ENCODE data around the gene FRMD4B. TPM values are rescaled to one million over a fixed set of nuclear protein-coding genes. Genes with fewer than 3 reads are reported as not detected.

FRMD4B gene
- total and polyA plus RNA-seq, 2 donors (not counting 1 experiment from before 2014, with no cell fraction given) = 0.86 to 1.2 TPM

- Histone ChIP-seq H3K9me3 (ENCODE audit: control insufficient read depth, insufficient read depth, low read depth, low read length) (no peaks in the 10 kb centered on the region), H3K27ac (ENCODE audit: insufficient read depth, low read length) (no peak overlapping the region)
- no peak for DNase-seq (ENCODE audit: low read depth in 2 of 2)
These were observed 17.7 kb downstream of the FRMD4B start for GRCh38 chr3:69368129-69368741.

DNA sequence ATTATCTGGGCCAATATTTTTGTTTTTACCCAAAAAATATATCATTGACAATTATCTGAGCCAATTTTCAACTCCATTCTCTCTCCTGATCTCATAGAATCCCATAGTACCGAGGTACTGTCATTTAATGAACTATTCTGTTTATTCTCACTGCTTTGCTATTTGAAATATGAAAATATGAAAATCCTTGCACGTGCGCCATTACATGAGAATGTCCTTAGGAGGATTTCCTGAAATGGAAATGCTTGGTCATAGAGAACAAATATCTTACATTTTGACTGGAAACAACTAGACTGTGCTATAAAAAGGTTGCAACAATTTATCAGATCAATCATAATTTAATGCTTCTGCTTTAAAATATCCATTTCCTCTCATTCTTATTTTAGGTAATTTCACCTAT is 18.3 kb downstream of the FRMD4B start:
- H3K9ac ChIP-seq (ENCODE audit: insufficient read depth, low read length) = no peak overlapping the region
- H3K27me3 ChIP-seq (ENCODE audit: control insufficient read depth, insufficient read depth, low read length) = no peaks in the 10 kb centered on the region
- H3K27ac ChIP-seq (ENCODE audit: insufficient read depth, low read length) = no peak overlapping the region
- no peak overlapping the region for H3K4me2 ChIP-seq (ENCODE audit: extremely low read depth, insufficient read depth, low read length)
- no peaks in the 10 kb centered on the region for H3K36me3 ChIP-seq (ENCODE audit: control insufficient read depth, insufficient read depth, low read length)
- H3K4me1 ChIP-seq (ENCODE audit: control insufficient read depth, extremely low read depth, insufficient read depth, low read length) = peaks cover 3% of the 10 kb centered on the region
- no peaks in the 10 kb centered on the region for H3K79me2 ChIP-seq (ENCODE audit: control insufficient read depth, insufficient read depth, low read length)
- TF ChIP-seq, protein P1, sequence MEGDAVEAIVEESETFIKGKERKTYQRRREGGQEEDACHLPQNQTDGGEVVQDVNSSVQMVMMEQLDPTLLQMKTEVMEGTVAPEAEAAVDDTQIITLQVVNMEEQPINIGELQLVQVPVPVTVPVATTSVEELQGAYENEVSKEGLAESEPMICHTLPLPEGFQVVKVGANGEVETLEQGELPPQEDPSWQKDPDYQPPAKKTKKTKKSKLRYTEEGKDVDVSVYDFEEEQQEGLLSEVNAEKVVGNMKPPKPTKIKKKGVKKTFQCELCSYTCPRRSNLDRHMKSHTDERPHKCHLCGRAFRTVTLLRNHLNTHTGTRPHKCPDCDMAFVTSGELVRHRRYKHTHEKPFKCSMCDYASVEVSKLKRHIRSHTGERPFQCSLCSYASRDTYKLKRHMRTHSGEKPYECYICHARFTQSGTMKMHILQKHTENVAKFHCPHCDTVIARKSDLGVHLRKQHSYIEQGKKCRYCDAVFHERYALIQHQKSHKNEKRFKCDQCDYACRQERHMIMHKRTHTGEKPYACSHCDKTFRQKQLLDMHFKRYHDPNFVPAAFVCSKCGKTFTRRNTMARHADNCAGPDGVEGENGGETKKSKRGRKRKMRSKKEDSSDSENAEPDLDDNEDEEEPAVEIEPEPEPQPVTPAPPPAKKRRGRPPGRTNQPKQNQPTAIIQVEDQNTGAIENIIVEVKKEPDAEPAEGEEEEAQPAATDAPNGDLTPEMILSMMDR (conservative IDR thresholded peaks at IDR 0.05 in 1 of 2, IDR thresholded peaks at IDR 0.05 in 1 of 2; ENCODE audit: low read depth in 1 of 2, low read length in 2 of 2) = no peak
- no peak for TF ChIP-seq EZH2 (IDR thresholded peaks at IDR 0.05; ENCODE audit: low read length, missing control alignments)
- H3K4me3 ChIP-seq (replicated peaks in 1 of 4; ENCODE audit: control extremely low read depth in 1 of 4, insufficient read depth in 1 of 4, low read depth in 3 of 4, low read length in 4 of 4) = no peak overlapping the region
- no peaks in the 10 kb centered on the region for H4K20me1 ChIP-seq (ENCODE audit: control insufficient read depth, extremely low read depth, insufficient read depth, low read length)
- no peak for DNase-seq (ENCODE audit: low read depth in 2 of 2)
- no peaks in the 10 kb centered on the region for H3K9me3 ChIP-seq (ENCODE audit: control insufficient read depth, insufficient read depth, low read depth, low read length)
- no peak overlapping the region for H2AFZ ChIP-seq (ENCODE audit: low read length)

More at GRCh38 chr3:69368129-69368741, 17.7 kb downstream of the FRMD4B start:
- Histone ChIP-seq H3K4me3 (replicated peaks in 1 of 4; ENCODE audit: control extremely low read depth in 1 of 4, insufficient read depth in 1 of 4, low read depth in 3 of 4, low read length in 4 of 4) (no peak overlapping the region), H4K20me1 (ENCODE audit: control insufficient read depth, extremely low read depth, insufficient read depth, low read length) (no peaks in the 10 kb centered on the region), H3K4me1 (ENCODE audit: control insufficient read depth, extremely low read depth, insufficient read depth, low read length) (peaks cover 3% of the 10 kb centered on the region), H3K27me3 (ENCODE audit: control insufficient read depth, insufficient read depth, low read length) (no peaks in the 10 kb centered on the region), H3K9ac (ENCODE audit: insufficient read depth, low read length) (no peak overlapping the region), H3K79me2 (ENCODE audit: control insufficient read depth, insufficient read depth, low read length) (no peaks in the 10 kb centered on the region), H2AFZ (ENCODE audit: low read length) (no peak overlapping the region), H3K4me2 (ENCODE audit: extremely low read depth, insufficient read depth, low read length) (no peak overlapping the region), H3K36me3 (ENCODE audit: control insufficient read depth, insufficient read depth, low read length) (no peaks in the 10 kb centered on the region)
- TF ChIP-seq EZH2 (IDR thresholded peaks at IDR 0.05; ENCODE audit: low read length, missing control alignments) = no peak
- TF ChIP-seq, protein P1 (conservative IDR thresholded peaks at IDR 0.05 in 1 of 2, IDR thresholded peaks at IDR 0.05 in 1 of 2; ENCODE audit: low read depth in 1 of 2, low read length in 2 of 2) = no peak

DNA sequence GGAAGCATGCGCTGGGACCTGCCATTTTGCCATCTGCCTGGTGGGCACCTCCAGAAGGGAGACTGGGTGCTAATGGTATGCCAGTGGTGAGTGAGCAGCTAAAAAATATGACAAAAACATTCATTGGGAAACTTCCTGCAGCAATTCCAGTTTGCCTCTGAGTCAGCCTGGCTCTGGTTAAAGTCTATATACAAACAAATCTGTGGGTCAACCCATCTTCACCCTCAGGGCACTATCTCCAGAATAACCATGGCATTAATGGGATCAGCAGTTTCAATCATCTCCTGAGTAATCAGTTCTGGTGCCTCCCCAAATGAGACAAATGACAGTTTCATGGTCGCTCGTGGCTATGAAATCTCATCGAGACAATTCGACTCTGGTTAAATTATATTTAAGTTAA is 21.5 kb downstream of the FRMD4B start:
- no peaks in the 10 kb centered on the region for H3K36me3 ChIP-seq (ENCODE audit: control insufficient read depth, insufficient read depth, low read length)
- H3K9ac ChIP-seq (ENCODE audit: insufficient read depth, low read length) = no peak overlapping the region
- no peak overlapping the region for H3K4me3 ChIP-seq (replicated peaks in 1 of 4; ENCODE audit: control extremely low read depth in 1 of 4, insufficient read depth in 1 of 4, low read depth in 3 of 4, low read length in 4 of 4)
- H3K79me2 ChIP-seq (ENCODE audit: control insufficient read depth, insufficient read depth, low read length) = no peaks in the 10 kb centered on the region
- H3K9me3 ChIP-seq (ENCODE audit: control insufficient read depth, insufficient read depth, low read depth, low read length) = no peaks in the 10 kb centered on the region
- H3K4me2 ChIP-seq (ENCODE audit: extremely low read depth, insufficient read depth, low read length) = no peak overlapping the region
- no peak overlapping the region for H3K27ac ChIP-seq (ENCODE audit: insufficient read depth, low read length)
- peaks cover 3% of the 10 kb centered on the region for H3K4me1 ChIP-seq (ENCODE audit: control insufficient read depth, extremely low read depth, insufficient read depth, low read length)
- H2AFZ ChIP-seq (ENCODE audit: low read length) = peak overlapping the region; percentile 34
- DNase-seq (ENCODE audit: low read depth in 2 of 2) = no peak
- no peaks in the 10 kb centered on the region for H4K20me1 ChIP-seq (ENCODE audit: control insufficient read depth, extremely low read depth, insufficient read depth, low read length)
- TF ChIP-seq EZH2 (IDR thresholded peaks at IDR 0.05; ENCODE audit: low read length, missing control alignments) = no peak
- TF ChIP-seq, protein P1 (conservative IDR thresholded peaks at IDR 0.05 in 1 of 2, IDR thresholded peaks at IDR 0.05 in 1 of 2; ENCODE audit: low read depth in 1 of 2, low read length in 2 of 2) = no peak
- no peaks in the 10 kb centered on the region for H3K27me3 ChIP-seq (ENCODE audit: control insufficient read depth, insufficient read depth, low read length)
